Measurements from ENCODE around the gene RHBDD3.
A peak's percentile ranks its signal among the peaks of the same experiment; 100 is the strongest.

RHBDD3 gene

GRCh38 chr22:29311464-29312217, 43.9 kb upstream of the RHBDD3 start:
- H3K4me3 ChIP-seq, result no peak overlapping the region
- H3K4me1 ChIP-seq, result peaks cover 40% of the 10 kb centered on the region
- peak overlapping the region; percentile 61; the same call in 1 of the 2 replicates for H3K4me2 ChIP-seq
- no peaks in the 10 kb centered on the region for H3K36me3 ChIP-seq
- no peaks in the 10 kb centered on the region for H3K9me3 ChIP-seq
- H3K9ac ChIP-seq, result no peak overlapping the region
- H3K27ac ChIP-seq, result no peak overlapping the region
- H4K20me1 ChIP-seq, result peaks cover 49% of the 10 kb centered on the region
- peaks cover 77% of the 10 kb centered on the region for H3K27me3 ChIP-seq
- TF ChIP-seq Cebpa-rat (IDR thresholded peaks at IDR 0.05), result no peak

GRCh38 chr22:29310863-29311339, 43.1 kb upstream of the RHBDD3 start:
- peaks cover 49% of the 10 kb centered on the region for H4K20me1 ChIP-seq
- peaks cover 77% of the 10 kb centered on the region for H3K27me3 ChIP-seq
- peaks cover 48% of the 10 kb centered on the region for H3K4me1 ChIP-seq
- H3K27ac ChIP-seq, result no peak overlapping the region
- no peak for TF ChIP-seq Cebpa-rat (IDR thresholded peaks at IDR 0.05)
- no peaks in the 10 kb centered on the region for H3K9me3 ChIP-seq
- H3K4me2 ChIP-seq, result peak overlapping the region; percentile 61
- H3K9ac ChIP-seq, result no peak overlapping the region
- no peak overlapping the region for H3K4me3 ChIP-seq
- H3K36me3 ChIP-seq, result no peaks in the 10 kb centered on the region

- H3K27ac ChIP-seq, result no peak overlapping the region
- H3K9ac ChIP-seq, result no peak overlapping the region
- peaks cover 53% of the 10 kb centered on the region for H3K4me1 ChIP-seq
Measured at GRCh38 chr22:29310065-29310862, 42.5 kb upstream of the RHBDD3 start.

GRCh38 chr22:29309332-29310064, 41.7 kb upstream of the RHBDD3 start:
- no peak for TF ChIP-seq Cebpa-rat (IDR thresholded peaks at IDR 0.05)
- Histone ChIP-seq H3K4me2 (peak overlapping the region; percentile 71), H3K4me1 (peaks cover 55% of the 10 kb centered on the region), H4K20me1 (peaks cover 40% of the 10 kb centered on the region), H3K4me3 (no peak overlapping the region), H3K9me3 (no peaks in the 10 kb centered on the region), H3K36me3 (no peaks in the 10 kb centered on the region), H3K27me3 (peaks cover 67% of the 10 kb centered on the region), H3K27ac (no peak overlapping the region), H3K9ac (no peak overlapping the region)

More at GRCh38 chr22:29310065-29310862, 42.5 kb upstream of the RHBDD3 start:
- no peaks in the 10 kb centered on the region for H3K36me3 ChIP-seq
- H3K9me3 ChIP-seq, result no peaks in the 10 kb centered on the region
- H3K4me2 ChIP-seq, result peak overlapping the region; percentile 61
- peaks cover 48% of the 10 kb centered on the region for H4K20me1 ChIP-seq
- H3K4me3 ChIP-seq, result no peak overlapping the region
- H3K27me3 ChIP-seq, result peaks cover 75% of the 10 kb centered on the region
- TF ChIP-seq Cebpa-rat (IDR thresholded peaks at IDR 0.05), result no peak

- peaks cover 60% of the 10 kb centered on the region for H3K27me3 ChIP-seq
- H3K9me3 ChIP-seq, result no peaks in the 10 kb centered on the region
- H4K20me1 ChIP-seq, result peaks cover 34% of the 10 kb centered on the region
- TF ChIP-seq Cebpa-rat (IDR thresholded peaks at IDR 0.05), result no peak
- no peak overlapping the region for H3K27ac ChIP-seq
- peak overlapping the region; percentile 71 for H3K4me2 ChIP-seq
- H3K4me1 ChIP-seq, result peaks cover 61% of the 10 kb centered on the region
- no peaks in the 10 kb centered on the region for H3K36me3 ChIP-seq
- H3K4me3 ChIP-seq, result no peak overlapping the region
- no peak overlapping the region for H3K9ac ChIP-seq
Measured at GRCh38 chr22:29308791-29309262, 41.0 kb upstream of the RHBDD3 start.

GRCh38 chr22:29308148-29308790, 40.5 kb upstream of the RHBDD3 start:
- no peak overlapping the region for H3K9ac ChIP-seq
- H3K27ac ChIP-seq, result no peak overlapping the region
- H3K36me3 ChIP-seq, result no peaks in the 10 kb centered on the region
- H4K20me1 ChIP-seq, result peaks cover 30% of the 10 kb centered on the region
- H3K4me2 ChIP-seq, result peak overlapping the region; percentile 71
- H3K27me3 ChIP-seq, result peaks cover 55% of the 10 kb centered on the region
- no peak overlapping the region for H3K4me3 ChIP-seq
- H3K4me1 ChIP-seq, result peaks cover 67% of the 10 kb centered on the region
- TF ChIP-seq Cebpa-rat (IDR thresholded peaks at IDR 0.05), result no peak
- H3K9me3 ChIP-seq, result no peaks in the 10 kb centered on the region

GRCh38 chr22:29307596-29308147, 39.9 kb upstream of the RHBDD3 start:
- no peak overlapping the region for H3K27ac ChIP-seq
- peaks cover 49% of the 10 kb centered on the region for H3K27me3 ChIP-seq
- peak overlapping the region; percentile 100 for H3K4me2 ChIP-seq
- no peak for TF ChIP-seq Cebpa-rat (IDR thresholded peaks at IDR 0.05)
- peaks cover 73% of the 10 kb centered on the region for H3K4me1 ChIP-seq
- peaks cover 31% of the 10 kb centered on the region for H4K20me1 ChIP-seq
- H3K9me3 ChIP-seq, result no peaks in the 10 kb centered on the region
- H3K36me3 ChIP-seq, result no peaks in the 10 kb centered on the region
- H3K9ac ChIP-seq, result no peak overlapping the region
- no peak overlapping the region; the same call in 1 of the 2 replicates for H3K4me3 ChIP-seq

GRCh38 chr22:29306835-29307595, 39.2 kb upstream of the RHBDD3 start:
- peak overlapping the region; percentile 46; the same call in 1 of the 2 replicates for H3K27ac ChIP-seq

More at GRCh38 chr22:29306835-29307595, 39.2 kb upstream of the RHBDD3 start:
- H3K4me3 ChIP-seq, result peak overlapping the region; percentile 73
- H3K4me1 ChIP-seq, result peaks cover 80% of the 10 kb centered on the region
- no peaks in the 10 kb centered on the region for H3K36me3 ChIP-seq
- peak overlapping the region; percentile 71 for H3K9ac ChIP-seq
- TF ChIP-seq Cebpa-rat (IDR thresholded peaks at IDR 0.05), result no peak
- peaks cover 42% of the 10 kb centered on the region for H3K27me3 ChIP-seq
- H3K4me2 ChIP-seq, result peak overlapping the region; percentile 100
- H4K20me1 ChIP-seq, result peaks cover 37% of the 10 kb centered on the region
- H3K9me3 ChIP-seq, result no peaks in the 10 kb centered on the region

Measured in BLaER1 (cell line).